Fibroblast of peridontal ligament (primary cell): Measurements from ENCODE around the gene PHLDB2.
A peak's percentile ranks its signal among the peaks of the same experiment; 100 is the strongest.
"Not testable (repeated sequence)": the region's sequence is repeated elsewhere in the genome, so short reads cannot be mapped to it uniquely, and the experiment has no call there.

Source experiments
- DNase-seq: peaks from one replicate; pipeline ENCODE4 v3.0.0-alpha.2; 2010; ENCODE audit errors: extremely low read depth

PHLDB2 gene

GRCh38 chr3:111859061-111859973 is at the start of gene PHLDB2:
TSS of gene PHLDB2 (plus strand) at chr3:111859265. CDS start at chr3:111884078, 24,813 bp downstream.
- peak; percentile 61 for DNase-seq

DNA sequence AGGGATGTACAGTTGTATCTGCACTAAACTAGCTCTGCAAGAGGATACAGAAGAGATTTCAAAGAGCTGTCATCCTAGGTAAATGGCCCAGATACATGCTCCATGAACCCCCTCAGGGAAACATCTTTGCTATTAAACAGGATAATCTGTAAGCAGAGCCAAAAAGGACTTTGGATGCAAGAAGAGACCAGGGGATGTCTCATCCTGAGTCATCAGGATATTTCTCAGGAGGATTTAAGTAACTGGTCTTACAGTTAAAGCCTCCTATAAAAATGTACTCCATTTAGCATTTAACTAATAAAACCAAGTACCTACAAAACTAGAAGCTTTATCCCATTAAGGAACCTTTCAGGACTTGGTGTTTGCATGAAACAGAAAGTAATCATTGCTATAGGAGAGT is 48.2 kb upstream of the PHLDB2 start:
- DNase-seq = peak; percentile 81

- no peak for DNase-seq
Measured at GRCh38 chr3:111811811-111812210, 47.3 kb upstream of the PHLDB2 start.

- DNase-seq = no peak
Measured at GRCh38 chr3:111812701-111813100, 46.4 kb upstream of the PHLDB2 start.

DNA sequence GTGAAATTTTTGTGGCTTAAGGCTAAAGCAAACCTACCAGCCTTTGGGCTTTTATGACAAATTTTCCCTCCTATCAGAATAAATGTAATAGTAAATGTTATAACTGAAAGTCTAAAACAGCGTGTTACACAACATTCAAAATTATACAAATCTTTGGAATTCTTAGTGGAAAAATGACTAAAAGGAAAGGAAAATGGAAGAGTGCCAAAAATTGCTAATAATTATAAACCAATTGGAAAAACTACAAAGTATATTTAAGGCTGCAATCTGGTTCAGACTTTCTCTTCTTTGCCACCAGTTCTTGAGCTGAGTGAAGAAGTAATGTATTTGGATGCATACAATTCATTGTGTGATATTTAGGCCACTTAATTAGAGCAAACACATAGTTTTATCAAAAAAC is 45.6 kb upstream of the PHLDB2 start:
- DNase-seq = no peak

DNA sequence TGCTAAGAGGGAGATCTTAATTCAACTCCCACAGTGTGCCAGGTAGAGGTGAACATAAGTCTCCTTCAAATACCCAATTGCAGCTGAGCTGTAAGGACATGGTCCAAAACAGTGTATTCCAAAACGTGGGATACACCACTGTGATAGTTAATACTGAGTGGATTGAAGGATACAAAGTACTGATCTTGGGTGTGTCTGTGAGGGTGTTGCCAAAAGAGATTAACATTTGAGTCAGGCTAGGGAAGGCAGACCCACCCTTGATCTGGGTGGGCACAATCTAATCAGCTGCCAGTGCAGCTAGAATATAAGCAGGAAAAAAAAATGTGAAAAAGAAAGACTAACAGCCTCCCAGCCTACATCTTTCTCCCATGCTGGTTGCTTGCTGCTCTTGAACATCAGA is 45.1 kb upstream of the PHLDB2 start:
- DNase-seq = no peak

DNA sequence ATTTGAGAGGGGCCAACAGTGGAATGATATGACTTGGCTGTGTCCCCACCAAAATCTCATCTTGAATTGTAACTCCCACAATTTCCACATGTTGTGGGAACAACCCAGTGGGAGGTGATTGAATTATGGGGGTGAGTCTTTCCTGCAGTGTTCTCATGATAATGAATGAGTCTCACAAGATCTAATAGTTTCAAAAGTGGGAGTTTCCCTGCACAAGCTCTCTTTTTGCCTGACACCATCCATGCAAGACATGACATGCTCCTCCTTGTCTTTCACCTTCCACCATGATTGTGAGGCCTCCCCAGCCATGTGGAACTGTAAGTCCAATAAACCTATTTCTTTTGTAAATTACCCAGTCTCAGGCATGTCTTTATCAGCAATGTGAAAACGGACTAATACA is 42.3 kb upstream of the PHLDB2 start:
- not testable (repeated sequence) for DNase-seq

DNA sequence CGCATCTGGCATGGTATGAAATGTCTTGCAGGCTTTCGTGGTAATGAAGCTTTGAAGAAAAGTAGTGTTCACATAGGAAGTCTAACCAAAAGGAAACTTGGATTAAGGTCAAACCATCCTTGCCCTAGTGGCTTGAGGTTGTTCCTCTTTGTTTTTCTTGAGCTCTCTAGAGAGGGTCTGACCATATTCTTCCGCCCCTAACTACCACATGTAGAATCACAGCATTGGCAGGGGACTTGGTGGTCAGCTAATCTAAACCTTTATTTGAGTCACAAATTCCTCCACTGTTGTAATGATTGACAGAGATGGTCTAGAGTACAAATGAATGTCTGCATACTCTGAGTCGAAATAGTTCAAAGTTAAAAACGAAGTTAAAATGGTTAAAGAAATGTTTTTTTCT is 39.1 kb upstream of the PHLDB2 start:
- no peak for DNase-seq

GRCh38 chr3:111820651-111821050 is 38.4 kb upstream of the PHLDB2 start:
- DNase-seq = no peak

- no peak for DNase-seq
Measured at GRCh38 chr3:111821891-111822290, 37.2 kb upstream of the PHLDB2 start.

- no peak for DNase-seq
Measured at GRCh38 chr3:111822804-111823203, 36.3 kb upstream of the PHLDB2 start.

DNA sequence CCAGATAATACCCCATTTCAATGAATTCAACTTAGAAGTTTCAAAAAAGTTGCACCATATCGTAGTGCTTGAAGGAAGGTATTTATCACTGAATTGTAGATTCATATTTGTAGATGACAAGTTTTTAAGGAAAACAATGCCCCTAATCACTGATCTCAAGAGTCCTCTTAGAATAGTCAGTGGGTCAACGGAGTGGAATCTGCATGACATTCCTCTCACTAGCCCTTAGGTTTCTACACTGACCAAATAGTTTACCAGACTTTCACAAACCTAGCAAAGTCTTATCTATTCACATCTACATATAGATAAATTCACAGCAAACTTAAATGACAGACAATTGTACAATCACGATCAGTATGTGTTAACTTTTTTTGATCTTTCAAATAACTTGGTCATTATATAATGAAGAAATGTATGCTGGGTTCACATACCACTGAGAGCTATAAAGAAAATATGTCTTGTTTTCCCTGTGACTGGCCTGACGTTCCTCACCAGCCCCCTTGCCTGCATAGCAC is 35.7 kb upstream of the PHLDB2 start:
- DNase-seq = no peak

DNA sequence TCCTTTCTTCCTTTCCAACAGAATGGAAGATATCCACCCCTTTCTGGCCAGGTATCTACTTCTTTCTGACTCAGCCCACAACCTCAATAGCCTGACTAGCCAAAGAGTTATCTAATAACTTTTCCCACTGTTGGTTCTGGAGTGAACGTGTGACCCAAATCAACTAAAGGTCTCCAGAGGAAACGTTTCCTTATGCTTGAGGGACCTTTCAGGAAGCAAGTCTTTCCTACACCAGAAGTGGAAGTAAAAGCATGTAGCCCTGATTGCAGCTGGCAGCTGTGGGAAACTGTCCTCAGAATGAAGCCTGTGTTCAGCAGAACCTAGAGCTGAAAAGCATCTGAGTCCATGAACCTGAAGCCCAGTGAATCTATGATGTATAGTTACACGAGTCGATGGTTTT is 34.7 kb upstream of the PHLDB2 start:
- no peak for DNase-seq

- DNase-seq = no peak
Measured at GRCh38 chr3:111827871-111828270, 31.2 kb upstream of the PHLDB2 start.

DNA sequence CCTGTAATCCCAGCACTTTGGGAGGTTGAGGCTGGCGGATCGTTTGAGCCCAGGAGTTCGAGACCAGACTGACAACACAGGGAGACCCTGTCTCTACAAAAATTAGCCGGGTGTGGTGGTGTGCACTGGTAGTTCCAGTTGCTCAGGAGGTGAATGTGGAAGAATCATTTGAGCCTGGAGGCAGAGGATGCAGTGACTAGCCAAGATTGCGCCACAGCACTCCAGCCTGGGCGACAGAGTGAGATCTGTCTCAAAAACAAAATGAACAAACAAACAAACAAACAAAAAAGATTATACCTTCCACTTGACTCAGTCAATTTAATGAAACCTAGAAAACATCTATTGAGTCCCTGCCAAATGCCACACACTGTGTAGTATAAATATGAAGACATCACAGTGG is 30.5 kb upstream of the PHLDB2 start:
- no peak for DNase-seq

GRCh38 chr3:111829023-111829422 is 30.0 kb upstream of the PHLDB2 start:
- DNase-seq = no peak

- DNase-seq = peak; percentile 78
Measured at GRCh38 chr3:111831840-111832239, 27.2 kb upstream of the PHLDB2 start.

DNA sequence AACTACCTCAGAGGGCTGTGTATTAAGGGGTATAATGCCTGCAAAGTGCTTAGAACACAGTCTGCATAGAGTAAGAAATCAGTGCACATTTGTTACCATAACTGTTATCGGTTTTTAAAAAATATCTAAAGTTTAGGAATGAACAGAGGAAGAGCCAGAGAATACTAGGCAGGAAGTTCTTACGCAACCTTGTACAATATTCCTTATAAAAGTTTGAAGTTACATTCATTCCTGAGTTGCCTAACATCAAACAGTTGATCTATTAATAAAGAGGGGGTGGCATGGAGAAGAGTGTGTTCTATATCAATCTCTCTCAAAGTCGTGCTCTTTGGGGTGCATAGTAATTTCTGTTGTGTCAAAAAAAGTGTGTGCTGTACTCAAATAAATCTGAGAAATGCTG is 22.0 kb upstream of the PHLDB2 start:
- DNase-seq = no peak

GRCh38 chr3:111838133-111838532 is 20.9 kb upstream of the PHLDB2 start:
- DNase-seq = no peak

GRCh38 chr3:111846039-111846438 is 13.0 kb upstream of the PHLDB2 start:
- DNase-seq = peak; percentile 62

DNA sequence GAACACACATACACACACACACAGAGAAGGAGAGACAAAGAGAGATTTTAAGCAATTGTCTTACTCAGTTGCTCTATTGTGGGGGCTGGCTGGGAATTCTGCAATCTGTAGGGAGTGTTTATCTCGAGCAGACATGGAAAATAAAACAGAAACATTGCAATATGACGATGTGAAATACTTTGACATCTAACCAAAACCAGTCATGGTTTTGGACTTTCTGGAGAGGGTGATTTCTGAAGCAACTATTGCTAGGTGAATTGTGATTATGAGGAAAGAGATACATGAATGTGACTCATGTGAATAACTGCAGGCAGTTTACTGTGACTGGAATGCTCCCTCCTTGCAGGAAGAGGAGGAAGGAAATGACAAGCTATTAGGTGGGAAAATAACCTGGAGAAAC is 12.3 kb upstream of the PHLDB2 start:
- peak; percentile 90 for DNase-seq

DNA sequence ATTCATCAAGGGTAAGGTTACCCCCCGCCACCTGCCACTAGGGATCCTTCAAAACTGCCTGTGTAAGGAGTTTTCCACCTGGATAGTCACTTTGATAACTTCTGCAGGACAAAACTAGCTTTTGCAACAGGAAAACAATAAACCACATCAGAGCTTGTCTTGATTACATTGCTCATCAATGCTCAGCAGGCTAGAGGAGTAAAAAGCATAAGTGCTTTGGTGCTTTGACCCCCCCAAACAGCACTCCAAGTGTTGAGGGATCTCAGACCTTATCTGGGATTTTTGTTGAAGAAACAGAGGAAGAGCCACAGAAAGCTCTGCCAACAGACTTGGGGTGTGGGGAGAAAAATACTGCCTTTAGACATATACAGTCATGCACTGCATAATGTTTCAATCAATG is 10.8 kb upstream of the PHLDB2 start:
- peak; percentile 30 for DNase-seq

DNA sequence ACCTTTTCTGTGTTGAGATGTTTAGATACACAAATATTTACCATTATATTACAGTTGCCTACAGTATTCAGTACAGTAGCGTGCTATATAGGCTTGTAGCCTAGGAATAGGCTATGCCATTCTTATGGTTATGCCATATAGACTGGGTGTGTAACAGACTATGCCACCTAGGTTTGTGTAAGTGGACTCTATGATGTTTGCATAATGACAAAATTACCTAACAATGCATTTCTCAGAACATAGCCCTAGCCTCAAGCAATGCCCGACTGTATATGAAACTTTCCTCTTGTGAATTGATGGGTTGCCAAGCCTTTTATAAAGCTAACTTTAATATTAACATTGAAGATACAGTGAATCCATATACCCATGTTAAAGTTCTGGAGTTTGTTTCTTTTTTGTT is 10.3 kb upstream of the PHLDB2 start:
- no peak for DNase-seq

DNA sequence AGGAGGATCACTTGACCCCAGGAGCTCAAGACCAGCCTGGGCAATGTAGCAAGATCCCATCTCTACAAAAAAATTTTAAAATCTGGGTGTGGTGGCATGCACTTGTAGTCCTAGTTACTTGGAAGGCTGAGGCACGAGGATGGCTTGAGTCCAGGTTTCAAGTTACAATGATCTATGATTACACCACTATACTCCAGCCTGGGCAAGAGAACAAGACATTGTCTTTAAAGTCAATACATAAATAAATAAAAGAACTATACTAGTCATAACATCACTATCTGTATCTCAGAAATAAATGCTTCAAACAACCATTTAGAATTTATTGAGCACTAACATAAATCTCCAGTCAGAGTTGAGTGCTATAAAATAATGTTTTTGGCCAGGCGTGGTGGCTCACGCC is 8.5 kb upstream of the PHLDB2 start:
- DNase-seq = peak; percentile 89
